ENCODE results near the gene DPM3.
"Not testable (repeated sequence)": the region's sequence is repeated elsewhere in the genome, so short reads cannot be mapped to it uniquely, and the experiment has no call there.

The DPM3 gene

DNA sequence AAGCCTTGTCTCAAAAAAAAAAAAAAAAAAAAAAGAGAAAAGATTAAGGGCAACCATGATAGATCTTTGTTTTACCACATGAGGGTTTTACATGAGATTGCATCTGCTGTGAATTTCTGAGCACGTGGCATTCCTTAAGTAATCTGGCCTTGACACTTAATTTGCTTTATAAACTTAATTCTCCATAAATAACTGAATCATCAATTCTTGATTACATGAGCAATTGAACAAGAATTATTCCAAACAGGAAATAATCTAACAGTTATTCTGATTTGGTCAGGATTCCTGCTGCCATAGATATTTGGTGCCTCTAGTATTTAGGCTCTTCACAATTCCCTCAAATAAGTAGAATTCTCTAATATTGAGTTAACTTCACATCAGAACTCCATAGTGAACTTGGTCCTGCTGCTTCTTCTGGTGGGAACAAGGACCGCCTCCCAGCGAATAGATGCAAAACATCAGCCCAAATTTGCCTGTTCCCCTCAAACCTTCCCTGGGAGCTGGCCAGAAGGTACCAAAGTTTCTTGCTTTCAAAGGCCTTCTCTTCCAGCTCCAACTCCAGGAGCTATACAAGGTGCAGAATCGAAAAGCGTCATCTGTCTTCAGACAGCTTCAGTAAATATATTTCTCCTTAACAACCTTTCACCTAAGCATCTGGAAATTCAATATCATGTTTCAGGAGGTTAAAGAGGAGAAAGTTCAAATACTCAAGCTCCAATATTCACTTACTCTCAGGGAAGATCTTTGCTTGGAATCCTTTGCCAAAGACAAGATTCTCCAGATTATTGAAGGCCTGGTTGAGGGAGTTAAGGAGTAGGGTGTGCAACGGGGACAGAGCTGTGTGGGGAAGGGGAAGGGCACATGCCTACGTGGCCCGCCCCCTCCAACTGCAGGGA is 31.8 kb upstream of the DPM3 start:
- ChIA-PET CTCF (interaction anchor here (0.8 to 11.6 kb wide), 35 partner anchors 8 to 1185 kb away, joined by 3 to 167 read pairs (median 7); partner anchors contain the start of genes FDPS, RUSC1 and SLC50A1), POLR2A (interaction anchor here (0.9 to 1.7 kb wide), 2 partner anchors 80 to 115 kb away, joined by 3 to 5 read pairs; no protein-coding TSS in a partner anchor)
- no peak for DNase-seq (ENCODE audit: extremely low spot score)
- TF ChIP-seq, protein P1, sequence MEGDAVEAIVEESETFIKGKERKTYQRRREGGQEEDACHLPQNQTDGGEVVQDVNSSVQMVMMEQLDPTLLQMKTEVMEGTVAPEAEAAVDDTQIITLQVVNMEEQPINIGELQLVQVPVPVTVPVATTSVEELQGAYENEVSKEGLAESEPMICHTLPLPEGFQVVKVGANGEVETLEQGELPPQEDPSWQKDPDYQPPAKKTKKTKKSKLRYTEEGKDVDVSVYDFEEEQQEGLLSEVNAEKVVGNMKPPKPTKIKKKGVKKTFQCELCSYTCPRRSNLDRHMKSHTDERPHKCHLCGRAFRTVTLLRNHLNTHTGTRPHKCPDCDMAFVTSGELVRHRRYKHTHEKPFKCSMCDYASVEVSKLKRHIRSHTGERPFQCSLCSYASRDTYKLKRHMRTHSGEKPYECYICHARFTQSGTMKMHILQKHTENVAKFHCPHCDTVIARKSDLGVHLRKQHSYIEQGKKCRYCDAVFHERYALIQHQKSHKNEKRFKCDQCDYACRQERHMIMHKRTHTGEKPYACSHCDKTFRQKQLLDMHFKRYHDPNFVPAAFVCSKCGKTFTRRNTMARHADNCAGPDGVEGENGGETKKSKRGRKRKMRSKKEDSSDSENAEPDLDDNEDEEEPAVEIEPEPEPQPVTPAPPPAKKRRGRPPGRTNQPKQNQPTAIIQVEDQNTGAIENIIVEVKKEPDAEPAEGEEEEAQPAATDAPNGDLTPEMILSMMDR (IDR thresholded peaks at IDR 0.05; ENCODE audit: control extremely low read depth, extremely low read depth, low read depth, missing control alignments), result no peak

DNA sequence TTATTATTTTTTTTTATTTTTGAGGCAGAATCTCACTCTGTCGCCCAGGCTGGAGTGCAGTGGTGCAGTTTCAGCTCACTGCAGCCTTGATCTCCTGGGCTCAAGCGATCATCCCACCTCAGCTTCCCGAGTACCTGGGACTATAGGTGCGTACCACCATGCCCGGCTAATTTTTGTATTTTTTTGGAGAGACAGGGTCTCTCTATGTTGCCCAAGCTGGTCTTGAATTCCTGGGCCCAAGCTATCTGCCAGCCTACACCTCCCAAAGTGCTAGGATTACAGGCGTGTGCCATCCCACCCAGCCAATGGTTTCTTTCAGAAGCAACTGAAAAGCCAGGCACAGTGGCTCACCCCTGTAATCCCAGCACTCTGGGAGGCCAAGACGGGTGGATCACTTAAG is 30.5 kb upstream of the DPM3 start:
- ChIA-PET CTCF (interaction anchor here (2.5 to 9.6 kb wide), 3 partner anchors 23 to 85 kb away, joined by 11 to 184 read pairs (median 85); no protein-coding TSS in a partner anchor), POLR2A (no interaction called here)

DNA sequence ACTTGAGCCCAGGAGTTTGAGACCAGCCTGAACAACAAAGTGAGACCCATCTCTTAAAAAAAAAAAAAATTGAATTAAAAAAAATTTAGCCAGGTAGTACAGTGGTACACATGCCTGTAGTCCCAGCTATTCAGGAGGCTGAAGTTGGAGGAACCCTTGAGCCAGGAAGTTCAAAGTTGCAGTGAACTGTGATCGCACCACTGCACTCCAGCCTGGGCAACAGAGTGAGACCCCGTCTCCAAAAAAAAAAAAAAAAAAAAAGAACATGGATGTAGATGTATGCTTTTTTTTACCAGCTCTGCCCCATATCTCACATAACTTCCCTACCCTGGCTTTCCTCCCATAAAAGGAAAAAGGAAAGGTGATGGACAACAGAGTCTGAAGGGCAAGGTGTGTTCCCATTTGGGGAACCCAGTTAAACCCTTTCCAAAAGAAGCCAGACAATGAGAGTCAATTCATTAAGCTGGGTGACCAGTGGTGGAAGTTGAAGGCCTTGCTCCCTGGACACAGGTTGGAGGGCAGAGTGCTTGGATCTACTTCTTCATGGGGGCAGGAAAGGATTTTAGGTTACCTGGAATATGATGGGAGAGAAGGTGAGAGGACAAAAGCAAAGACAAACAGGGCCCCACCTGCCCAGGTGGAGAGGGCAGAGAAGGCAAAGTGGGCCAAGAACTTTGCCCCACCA is 29.9 kb upstream of the DPM3 start:
- TF ChIP-seq, protein P1 (IDR thresholded peaks at IDR 0.05; ENCODE audit: control extremely low read depth, extremely low read depth, low read depth, missing control alignments), result no peak
- DNase-seq (ENCODE audit: extremely low spot score), result no peak
- CTCF ChIA-PET, result interaction anchor here (2.5 to 9.6 kb wide), 4 partner anchors 23 to 85 kb away, joined by 11 to 184 read pairs (median 56); partner anchors contain the start of gene SLC50A1
- POLR2A ChIA-PET, result no interaction called here

More for the DNA sequence above, 30.5 kb upstream of the DPM3 start:
- TF ChIP-seq, protein P1 (IDR thresholded peaks at IDR 0.05; ENCODE audit: control extremely low read depth, extremely low read depth, low read depth, missing control alignments), result no peak
- DNase-seq (ENCODE audit: extremely low spot score), result no peak

DNA sequence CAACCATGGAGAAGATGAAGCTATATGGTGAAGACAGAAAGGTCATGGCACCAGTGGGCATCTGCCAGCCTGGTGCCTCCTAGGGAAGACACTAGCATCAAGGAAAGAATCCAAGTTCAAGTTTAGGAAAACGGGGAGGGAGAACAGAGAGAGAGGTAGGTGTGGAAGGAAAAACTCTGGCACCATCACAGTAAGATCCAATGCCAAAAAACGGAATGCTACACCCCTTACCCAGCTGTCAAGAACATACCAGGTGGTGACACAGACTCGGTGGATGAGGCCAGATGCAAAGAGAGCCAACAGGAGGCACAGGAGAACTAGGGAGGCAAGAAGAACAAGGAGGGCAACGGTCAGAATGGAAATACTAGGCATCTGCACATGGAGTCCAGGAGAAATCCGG is 29.2 kb upstream of the DPM3 start:
- TF ChIP-seq, protein P1 (IDR thresholded peaks at IDR 0.05; ENCODE audit: control extremely low read depth, extremely low read depth, low read depth, missing control alignments), result no peak
- ChIA-PET CTCF (interaction anchor here (1.3 to 9.6 kb wide), 7 partner anchors 24 to 84 kb away, joined by 4 to 184 read pairs (median 14); partner anchors contain the start of gene SLC50A1), POLR2A (no interaction called here)
- no peak for DNase-seq (ENCODE audit: extremely low spot score)

DNA sequence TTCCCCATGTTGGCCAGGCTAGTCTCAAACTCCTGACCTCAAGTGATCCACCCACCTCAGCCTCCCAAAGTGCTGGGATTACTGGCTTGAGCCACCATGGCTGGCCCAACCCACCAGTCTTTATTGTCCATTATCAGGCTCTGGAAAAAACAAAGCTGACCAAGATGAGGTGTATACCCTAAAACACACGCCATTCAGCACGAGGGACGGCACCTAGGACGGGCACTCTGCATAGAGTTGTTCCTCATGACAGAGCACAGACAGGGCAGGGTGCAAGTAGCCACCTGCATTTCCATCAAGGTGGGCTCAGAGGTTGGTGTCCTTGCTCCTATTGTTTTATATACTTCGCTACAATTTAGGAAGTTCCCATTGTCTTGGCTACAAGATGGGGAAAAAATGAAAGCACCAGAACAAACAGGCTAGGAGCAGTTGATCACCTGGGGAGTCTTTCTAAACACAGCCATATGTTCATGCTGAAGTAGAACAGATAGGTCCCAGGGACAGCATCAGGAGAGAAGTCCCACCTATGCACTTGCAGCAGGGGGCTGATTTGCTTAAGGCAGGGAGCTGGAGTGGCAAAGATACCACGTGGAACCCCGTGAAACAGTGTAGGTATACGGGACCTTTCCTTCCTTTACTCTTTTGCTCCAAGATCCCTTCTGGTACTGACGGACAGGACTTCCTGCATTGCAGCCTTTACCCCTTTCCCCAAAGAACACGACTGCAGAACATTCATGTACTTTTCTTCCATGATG is 28.3 kb upstream of the DPM3 start:
- POLR2A ChIA-PET, result no interaction called here
- CTCF ChIA-PET, result interaction anchor here (0.9 to 9.6 kb wide), 26 partner anchors 9 to 110 kb away, joined by 3 to 184 read pairs (median 6); partner anchors contain the start of genes DPM3 and SLC50A1
- no peak for DNase-seq (ENCODE audit: extremely low spot score)
- TF ChIP-seq, protein P1 (IDR thresholded peaks at IDR 0.05; ENCODE audit: control extremely low read depth, extremely low read depth, low read depth, missing control alignments), result no peak

DNA sequence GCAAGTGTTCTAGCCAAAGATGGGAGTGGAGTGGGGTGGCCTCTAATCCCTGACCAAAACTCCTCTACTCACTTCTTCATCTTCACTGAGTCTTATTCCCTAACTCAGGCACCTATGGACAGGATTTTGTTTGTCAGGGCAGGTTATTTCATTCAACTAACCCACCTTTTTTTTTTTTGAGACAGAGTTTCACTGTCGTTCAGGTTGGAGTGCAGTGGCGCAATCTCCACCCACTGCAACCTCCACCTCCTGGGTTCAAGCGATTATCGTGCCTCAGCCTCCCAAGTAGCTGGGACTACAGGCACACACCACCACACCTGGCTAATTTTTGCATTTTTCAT is 27.7 kb upstream of the DPM3 start:
- POLR2A ChIA-PET; DNase-seq (ENCODE audit: extremely low spot score): not testable (repeated sequence)
- CTCF ChIA-PET, result interaction anchor here (0.6 to 9.6 kb wide), 27 partner anchors 9 to 150 kb away, joined by 3 to 184 read pairs (median 5); partner anchors contain the start of genes DPM3 and SLC50A1

Data from GM10248 (cell line).